H9 (cell line): Measurements from ENCODE around the gene COQ8A. TPM values are rescaled to one million over a fixed set of nuclear protein-coding genes. Genes with fewer than 3 reads are reported as not detected.

Experiments used
- DNase-seq: peaks from one replicate; pipeline ENCODE4 v3.0.0-alpha.2; 2017
- H2AFZ ChIP-seq: one replicate; pipeline ENCODE4 v1.6.1; 2013; ENCODE audit warnings: mild to moderate bottlenecking, low read length, control low read depth, moderate library complexity
- H2AK5ac ChIP-seq: 2 replicates; pipeline ENCODE4 v1.6.1; 2013; ENCODE audit warnings: low read length, control low read depth, mixed read lengths; ENCODE audit not compliant: insufficient read length
- H2BK120ac ChIP-seq: one replicate; pipeline ENCODE4 v1.6.1; 2013; ENCODE audit warnings: low read depth, mild to moderate bottlenecking, low read length, control low read depth, inconsistent platforms; ENCODE audit not compliant: poor library complexity, severe bottlenecking
- H2BK12ac ChIP-seq: 2 replicates; pipeline ENCODE4 v1.6.1; 2013; ENCODE audit warnings: low read length, control low read depth, mixed read lengths, low read depth; ENCODE audit not compliant: insufficient read length
- H2BK15ac ChIP-seq: 2 replicates; pipeline ENCODE4 v1.6.1; 2013; ENCODE audit warnings: low read depth, low read length, control low read depth
- H2BK20ac ChIP-seq: one replicate; pipeline ENCODE4 v1.6.1; 2013; ENCODE audit warnings: low read depth, mild to moderate bottlenecking, low read length, control low read depth, inconsistent platforms; ENCODE audit not compliant: poor library complexity, severe bottlenecking
- H2BK5ac ChIP-seq: 2 replicates; pipeline ENCODE4 v1.6.1; 2013; ENCODE audit warnings: low read length, control low read depth, mixed read lengths; ENCODE audit not compliant: insufficient read length
- H3K14ac ChIP-seq: 2 replicates; pipeline ENCODE4 v1.6.1; 2013; ENCODE audit warnings: low read length, control low read depth; ENCODE audit not compliant: insufficient read depth
- H3K18ac ChIP-seq: 2 replicates; pipeline ENCODE4 v1.6.1; 2013; ENCODE audit warnings: low read depth, mild to moderate bottlenecking, mixed read lengths, low read length, control low read depth; ENCODE audit not compliant: insufficient read length
- H3K23ac ChIP-seq: 2 replicates; pipeline ENCODE4 v1.6.1; 2013; ENCODE audit warnings: low read length, control low read depth, mixed read lengths, low read depth; ENCODE audit not compliant: insufficient read length
- H3K23me2 ChIP-seq: 2 replicates; pipeline ENCODE4 v1.6.1; 2013; ENCODE audit warnings: low read depth, mild to moderate bottlenecking, mixed read lengths, low read length, control low read depth; ENCODE audit not compliant: insufficient read length, poor library complexity, severe bottlenecking
- H3K27ac ChIP-seq: 2 replicates; pipeline ENCODE4 v1.5.1; 2013; ENCODE audit warnings: low read length, control low read depth, mixed read lengths, low read depth; ENCODE audit not compliant: insufficient read length
- H3K27me3 ChIP-seq: 2 replicates; pipeline ENCODE4 v1.6.1; 2013; ENCODE audit warnings: low read length, control low read depth, inconsistent platforms; ENCODE audit not compliant: insufficient read depth
- H3K4ac ChIP-seq: 2 replicates; pipeline ENCODE4 v1.6.1; 2013; ENCODE audit warnings: low read depth, mild to moderate bottlenecking, control low read depth, inconsistent platforms, low read length, moderate library complexity
- H3K4me1 ChIP-seq: 2 replicates; pipeline ENCODE4 v1.6.1; 2013; ENCODE audit warnings: low read length, control low read depth, inconsistent platforms; ENCODE audit not compliant: insufficient read depth
- H3K4me2 ChIP-seq: 2 replicates; pipeline ENCODE4 v1.6.1; 2013; ENCODE audit warnings: low read length, control low read depth, mixed read lengths; ENCODE audit not compliant: insufficient read length, insufficient read depth
- H3K56ac ChIP-seq: 2 replicates; pipeline ENCODE4 v1.6.1; 2013; ENCODE audit warnings: low read depth, mild to moderate bottlenecking, mixed read lengths, low read length, control low read depth; ENCODE audit not compliant: insufficient read length
- H3K79me1 ChIP-seq: 2 replicates; pipeline ENCODE4 v1.6.1; 2013; ENCODE audit warnings: low read depth, mild to moderate bottlenecking, moderate library complexity, low read length, control low read depth, inconsistent platforms; ENCODE audit not compliant: insufficient read depth, poor library complexity, severe bottlenecking
- H3K79me2 ChIP-seq: 2 replicates; pipeline ENCODE4 v1.6.1; 2013; ENCODE audit warnings: low read length, control low read depth, inconsistent platforms; ENCODE audit not compliant: insufficient read depth
- H3K9ac ChIP-seq: 2 replicates; pipeline ENCODE4 v1.6.1; 2013; ENCODE audit warnings: low read length, control low read depth, mixed read lengths; ENCODE audit not compliant: insufficient read length; ENCODE audit errors: extremely low read depth
- H3K9me3 ChIP-seq: one replicate; pipeline ENCODE4 v1.6.1; 2013; ENCODE audit warnings: low read depth, low read length, inconsistent platforms; ENCODE audit not compliant: control insufficient read depth
- H3T11ph ChIP-seq: one replicate; pipeline ENCODE4 v1.6.1; 2013; ENCODE audit warnings: mild to moderate bottlenecking, low read length, control low read depth, inconsistent platforms
- H4K20me1 ChIP-seq: one replicate; pipeline ENCODE4 v1.6.1; 2013; ENCODE audit not compliant: control insufficient read depth, insufficient read length, insufficient read depth
- H4K5ac ChIP-seq: 2 replicates; pipeline ENCODE4 v1.6.1; 2013; ENCODE audit warnings: low read depth, mild to moderate bottlenecking, mixed read lengths, low read length, control low read depth; ENCODE audit not compliant: insufficient read length
- H4K8ac ChIP-seq: replicated peaks from 2 replicates; pipeline ENCODE4 v1.6.1; 2013; ENCODE audit warnings: low read length, control low read depth, mixed read lengths, low read depth; ENCODE audit not compliant: insufficient read length
- H4K91ac ChIP-seq: 2 replicates; pipeline ENCODE4 v1.6.1; 2013; ENCODE audit warnings: low read depth, mild to moderate bottlenecking, moderate library complexity, mixed read lengths, low read length, control low read depth; ENCODE audit not compliant: insufficient read length
- H3K27ac Mint-ChIP-seq, 3 experiments: 2 replicates in 2 of 3; 3 replicates in 1 of 3; pipeline ENCODE4 v1.8.0; 2020 to 2021; ENCODE audit warnings: mixed read lengths in 3 of 3, mild to moderate bottlenecking in 1 of 3, moderate library complexity in 1 of 3
- H3K27me3 Mint-ChIP-seq: 2 replicates; pipeline ENCODE4 v1.8.0; 2021; ENCODE audit warnings: low read depth, mild to moderate bottlenecking, moderate library complexity, mixed read lengths
- H3K36me3 Mint-ChIP-seq, 3 experiments: 2 replicates in 2 of 3; 3 replicates in 1 of 3; pipeline ENCODE4 v1.8.0; 2020 to 2021; ENCODE audit warnings: low read depth in 3 of 3, mixed read lengths in 3 of 3; ENCODE audit not compliant: insufficient read depth in 1 of 3
- H3K4me1 Mint-ChIP-seq, 2 experiments: 2 replicates each; pipeline ENCODE4 v1.8.0; 2020; ENCODE audit warnings: mixed read lengths in 2 of 2
- H3K4me3 Mint-ChIP-seq, 2 experiments: 2 replicates in 1 of 2; 3 replicates in 1 of 2; pipeline ENCODE4 v1.8.0; 2020 to 2021; ENCODE audit warnings: mild to moderate bottlenecking in 2 of 2, mixed read lengths in 2 of 2, moderate library complexity in 1 of 2
- H3K9me3 Mint-ChIP-seq, 2 experiments: 2 replicates in 1 of 2; 3 replicates in 1 of 2; pipeline ENCODE4 v1.8.0; 2020; ENCODE audit warnings: mild to moderate bottlenecking in 2 of 2, mixed read lengths in 2 of 2, moderate library complexity in 1 of 2
- WGBS: extraction: QIAGEN DNeasy Blood & Tissue Kit; methylation state at CpG from one replicate; pipeline ENCODE4 v1.1.7; 2013; ENCODE audit warnings: missing lambda C conversion rate, low lambda C conversion rate, mixed read lengths; ENCODE audit not compliant: insufficient read length; ENCODE audit errors: extremely low coverage; 5-methylcytosine and 5-hydroxymethylcytosine counted together
- total RNA-seq: library from RNA; stranded (reverse); gene quantifications from 2 replicates; pipeline ENCODE4 v1.2.1, GENCODE V29; 2021
- TF ChIP-seq, protein P1 (sequence below): fragments of 200-600 bp; sonication (generic); conservative IDR thresholded peaks from 3 replicates; pipeline ENCODE4 v1.8.0; 2021; ENCODE audit warnings: antibody characterized with exemption, mild to moderate bottlenecking

Gene COQ8A
- total RNA-seq, 1 experiment from 2014 or later = 26.0 TPM

GRCh38 chr1:226987623-226988333, 47.7 kb downstream of the COQ8A start:
- Histone ChIP-seq H3K9ac (no peak overlapping the region), H3K79me2 (no peaks in the 10 kb centered on the region), H3K14ac (no peak overlapping the region), H3K27ac (no peak overlapping the region), H3K4me1 (no peaks in the 10 kb centered on the region), H2BK15ac (no peak overlapping the region), H4K8ac (no peak overlapping the region), H2BK20ac (no peak overlapping the region), H4K91ac (no peak overlapping the region), H3K9me3 (no peaks in the 10 kb centered on the region), H3K27me3 (no peaks in the 10 kb centered on the region), H3K4ac (no peak overlapping the region), H2BK120ac (no peak overlapping the region), H3K23me2 (no peaks in the 10 kb centered on the region), H2AK5ac (no peak overlapping the region), H3K4me2 (no peak overlapping the region), H2AFZ (no peak overlapping the region), H3T11ph (no peak overlapping the region), H2BK5ac (no peak overlapping the region), H4K5ac (no peak overlapping the region), H3K23ac (no peak overlapping the region), H2BK12ac (no peak overlapping the region), H3K79me1 (no peaks in the 10 kb centered on the region), H3K18ac (no peak overlapping the region), H3K56ac (no peak overlapping the region), H4K20me1 (no peaks in the 10 kb centered on the region)
- Mint-ChIP-seq H3K9me3 (no peaks in the 10 kb centered on the region), H3K4me1 (peaks cover 14 to 38% of the 10 kb centered on the region in 2 experiments), H3K27me3 (no peaks in the 10 kb centered on the region), H3K4me3 (no peak overlapping the region; a peak in 1 of 5 replicates), H3K27ac (peak overlapping the region; percentile 79 to 92 (median 89); a peak in 5 of 7 replicates), H3K36me3 (peaks cover 7 to 24% (median 21%) of the 10 kb centered on the region in 3 experiments)
- WGBS = no CpG with 5 or more reads among the region's 16 CpGs
- DNase-seq = no peak
- TF ChIP-seq, protein P1, sequence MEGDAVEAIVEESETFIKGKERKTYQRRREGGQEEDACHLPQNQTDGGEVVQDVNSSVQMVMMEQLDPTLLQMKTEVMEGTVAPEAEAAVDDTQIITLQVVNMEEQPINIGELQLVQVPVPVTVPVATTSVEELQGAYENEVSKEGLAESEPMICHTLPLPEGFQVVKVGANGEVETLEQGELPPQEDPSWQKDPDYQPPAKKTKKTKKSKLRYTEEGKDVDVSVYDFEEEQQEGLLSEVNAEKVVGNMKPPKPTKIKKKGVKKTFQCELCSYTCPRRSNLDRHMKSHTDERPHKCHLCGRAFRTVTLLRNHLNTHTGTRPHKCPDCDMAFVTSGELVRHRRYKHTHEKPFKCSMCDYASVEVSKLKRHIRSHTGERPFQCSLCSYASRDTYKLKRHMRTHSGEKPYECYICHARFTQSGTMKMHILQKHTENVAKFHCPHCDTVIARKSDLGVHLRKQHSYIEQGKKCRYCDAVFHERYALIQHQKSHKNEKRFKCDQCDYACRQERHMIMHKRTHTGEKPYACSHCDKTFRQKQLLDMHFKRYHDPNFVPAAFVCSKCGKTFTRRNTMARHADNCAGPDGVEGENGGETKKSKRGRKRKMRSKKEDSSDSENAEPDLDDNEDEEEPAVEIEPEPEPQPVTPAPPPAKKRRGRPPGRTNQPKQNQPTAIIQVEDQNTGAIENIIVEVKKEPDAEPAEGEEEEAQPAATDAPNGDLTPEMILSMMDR = no peak
